Activated T-cell treated with anti-CD3 and anti-CD28 coated beads for 4 hours (primary cell): ENCODE data around the gene ERGIC1.

ENCODE experiments used
- DNase-seq: peaks from one replicate; pipeline ENCODE4 v3.0.0-alpha.2; 2020

Gene ERGIC1

DNA sequence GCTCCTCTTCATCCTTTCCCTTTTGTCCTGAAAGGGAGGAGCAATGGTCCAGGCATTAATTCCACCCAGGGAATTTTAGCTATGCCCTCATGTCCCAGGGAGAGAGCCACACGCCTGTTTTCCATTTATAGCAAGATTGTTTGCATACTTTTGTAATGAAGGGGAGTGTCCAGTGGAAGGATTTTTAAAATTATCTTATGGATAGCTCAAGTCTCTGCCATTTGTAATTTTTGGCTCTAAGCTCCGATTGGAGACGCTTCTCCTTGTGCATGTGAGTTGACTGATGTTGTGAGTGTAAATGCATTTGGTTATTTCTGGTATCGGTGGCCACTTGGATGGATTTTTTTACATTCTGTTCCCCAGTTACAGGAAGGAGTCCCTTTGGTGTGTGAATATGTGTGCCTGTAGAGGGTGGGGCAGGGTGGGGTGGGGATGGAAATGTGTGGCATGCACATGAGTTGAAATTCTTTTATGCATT, 118.0 kb downstream of the ERGIC1 start:
- DNase-seq = no peak

DNA sequence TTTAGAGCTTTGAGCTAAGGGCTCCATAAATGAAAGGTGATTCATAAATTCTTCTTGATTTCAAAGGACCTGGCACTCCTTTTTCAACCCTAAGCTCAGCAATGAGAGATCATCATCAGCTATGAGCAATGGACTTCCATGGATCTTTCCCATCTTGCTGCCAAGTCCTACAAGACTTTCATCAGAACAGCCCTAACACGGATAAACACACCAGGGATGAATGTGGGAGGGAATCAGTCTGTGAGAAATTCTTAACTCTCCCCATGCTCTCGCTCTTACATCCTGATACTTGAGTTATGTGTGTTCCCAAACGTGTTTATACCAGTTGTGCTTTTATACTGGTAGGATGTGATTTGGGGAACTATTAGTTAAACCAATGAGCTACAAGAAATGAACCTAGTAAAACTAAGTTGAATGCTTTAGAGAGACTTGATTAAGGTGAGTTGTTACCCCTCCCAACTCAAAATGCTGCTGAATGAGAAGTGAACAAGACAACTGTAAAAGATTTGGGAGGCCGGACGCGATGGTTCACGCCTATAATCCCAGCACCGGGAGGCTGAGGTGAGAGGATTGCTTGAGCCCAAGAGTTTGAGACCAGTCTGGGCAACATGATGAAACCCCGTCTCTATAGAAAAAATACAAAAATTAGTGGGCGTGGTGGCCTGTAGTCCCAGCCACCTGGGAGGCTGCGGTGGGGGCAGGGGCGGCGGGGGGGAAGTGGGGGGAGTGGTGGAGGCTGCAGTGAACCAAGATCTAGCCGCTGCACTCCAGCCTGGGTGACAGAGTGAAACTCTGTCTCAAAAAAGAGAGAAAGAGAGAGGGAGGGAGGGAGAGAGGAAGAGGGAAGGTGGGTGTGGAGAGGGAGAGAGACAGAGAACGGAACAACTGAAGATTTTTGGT, 120.0 kb downstream of the ERGIC1 start:
- no peak for DNase-seq

DNA sequence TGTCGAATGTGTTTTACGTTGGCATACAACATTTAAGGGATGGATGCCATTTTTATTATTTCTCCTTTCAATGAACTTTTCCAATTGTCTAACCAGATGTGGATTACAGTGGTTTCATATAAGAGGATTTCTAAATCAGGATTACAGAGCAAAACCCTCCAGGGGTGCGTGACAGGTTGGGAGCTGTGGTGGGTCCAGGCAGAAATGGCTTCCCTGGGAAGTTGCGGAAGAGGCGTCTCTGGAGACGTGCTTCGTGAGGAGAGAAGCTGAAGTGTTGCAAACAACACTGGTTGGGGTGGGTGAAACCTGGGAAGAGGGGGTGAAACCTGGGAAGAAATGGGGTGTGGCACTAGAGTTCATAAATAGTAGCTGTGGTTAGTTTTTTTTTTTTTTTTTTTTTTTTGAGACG, 120.7 kb downstream of the ERGIC1 start:
- DNase-seq = no peak

DNA sequence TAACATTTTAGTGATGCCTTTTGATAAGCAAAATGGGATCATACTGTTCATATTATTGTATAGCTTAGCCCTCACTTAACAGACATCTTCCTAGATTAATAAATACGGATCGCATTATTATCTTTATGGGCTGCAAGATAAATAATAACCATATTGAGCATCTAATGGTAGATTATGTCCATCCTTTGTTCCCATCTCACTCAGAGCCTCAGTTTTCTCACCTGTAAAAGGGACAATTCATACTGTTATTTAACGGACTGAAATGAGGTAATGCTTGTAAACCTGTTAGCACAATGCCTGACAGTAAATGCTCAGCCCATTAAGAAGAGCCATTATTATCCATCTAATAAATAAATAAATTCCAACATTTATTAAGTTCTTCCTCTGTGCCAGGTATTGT, 122.2 kb downstream of the ERGIC1 start:
- no peak for DNase-seq

DNA sequence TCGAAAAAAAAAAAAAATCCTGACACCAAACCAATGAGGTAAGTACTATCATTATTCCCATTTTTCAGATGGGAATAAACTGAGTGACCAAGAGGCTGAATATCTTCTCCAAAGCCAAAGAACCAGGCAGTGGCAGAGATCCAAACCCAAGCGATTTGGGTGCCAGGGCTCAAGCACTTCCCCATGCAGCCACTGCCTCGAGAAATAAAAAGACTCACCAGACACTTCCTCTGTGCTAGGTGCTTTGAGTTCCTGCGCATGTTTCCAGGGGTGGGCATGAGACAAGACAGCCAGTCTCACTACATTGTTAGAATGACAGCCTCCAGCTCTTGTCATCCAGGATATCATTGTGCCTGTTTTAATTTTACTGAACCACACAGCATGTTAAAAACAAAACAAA, 122.9 kb downstream of the ERGIC1 start:
- DNase-seq = no peak

DNA sequence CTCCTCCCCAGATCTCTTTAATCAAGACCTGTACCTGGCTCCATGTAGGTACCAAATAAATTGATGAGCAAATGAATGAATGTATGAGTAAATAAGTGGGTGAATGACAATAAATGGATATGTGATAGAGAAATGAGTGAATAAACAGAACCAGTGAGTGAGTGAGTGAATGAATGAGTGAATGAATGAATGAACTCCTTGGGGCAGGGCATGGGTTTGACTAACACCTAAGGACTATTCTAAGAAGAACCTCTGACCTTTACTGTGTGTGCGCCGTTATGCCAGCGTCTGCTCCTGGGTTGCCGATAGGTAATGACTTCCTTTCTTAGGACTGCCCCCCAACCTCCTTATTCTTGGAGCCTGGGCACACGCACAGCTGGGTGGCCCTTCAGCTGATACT, 123.4 kb downstream of the ERGIC1 start:
- no peak for DNase-seq

DNA sequence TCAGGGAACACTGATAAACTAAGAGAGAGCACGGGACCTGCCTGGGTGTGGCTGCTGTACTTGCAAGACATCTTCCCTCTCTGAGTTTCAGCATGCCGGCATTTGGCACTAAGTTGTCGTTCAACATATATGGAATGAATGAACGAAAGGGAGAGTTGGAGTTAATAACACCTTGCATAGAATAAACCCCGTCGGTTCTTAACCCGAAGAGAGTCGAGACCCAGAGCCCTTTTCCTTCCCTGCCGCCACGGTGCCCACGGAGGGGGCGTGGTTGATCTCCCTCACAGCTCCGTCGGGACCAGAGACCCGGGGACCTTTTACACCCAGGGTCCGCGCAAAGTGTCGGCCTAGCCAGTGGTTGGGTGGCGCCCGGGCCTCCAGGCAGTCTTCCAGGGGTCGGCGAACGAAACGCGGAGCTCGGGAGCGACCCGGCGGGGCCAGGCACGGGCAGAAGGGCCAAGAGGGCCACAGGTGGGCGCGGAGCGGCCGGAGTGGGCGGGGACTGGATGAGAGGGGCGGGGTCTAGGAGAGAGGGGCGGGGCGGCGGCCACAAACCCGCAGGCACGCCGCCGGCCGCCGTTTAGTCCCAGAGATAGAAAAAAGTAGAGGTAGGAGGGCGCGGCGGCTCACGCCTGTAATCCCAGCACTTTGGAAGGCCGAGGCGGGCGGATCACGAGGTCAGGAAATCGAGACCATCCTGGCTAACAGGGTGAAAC, 124.4 kb downstream of the ERGIC1 start:
- peak; percentile 50 for DNase-seq

DNA sequence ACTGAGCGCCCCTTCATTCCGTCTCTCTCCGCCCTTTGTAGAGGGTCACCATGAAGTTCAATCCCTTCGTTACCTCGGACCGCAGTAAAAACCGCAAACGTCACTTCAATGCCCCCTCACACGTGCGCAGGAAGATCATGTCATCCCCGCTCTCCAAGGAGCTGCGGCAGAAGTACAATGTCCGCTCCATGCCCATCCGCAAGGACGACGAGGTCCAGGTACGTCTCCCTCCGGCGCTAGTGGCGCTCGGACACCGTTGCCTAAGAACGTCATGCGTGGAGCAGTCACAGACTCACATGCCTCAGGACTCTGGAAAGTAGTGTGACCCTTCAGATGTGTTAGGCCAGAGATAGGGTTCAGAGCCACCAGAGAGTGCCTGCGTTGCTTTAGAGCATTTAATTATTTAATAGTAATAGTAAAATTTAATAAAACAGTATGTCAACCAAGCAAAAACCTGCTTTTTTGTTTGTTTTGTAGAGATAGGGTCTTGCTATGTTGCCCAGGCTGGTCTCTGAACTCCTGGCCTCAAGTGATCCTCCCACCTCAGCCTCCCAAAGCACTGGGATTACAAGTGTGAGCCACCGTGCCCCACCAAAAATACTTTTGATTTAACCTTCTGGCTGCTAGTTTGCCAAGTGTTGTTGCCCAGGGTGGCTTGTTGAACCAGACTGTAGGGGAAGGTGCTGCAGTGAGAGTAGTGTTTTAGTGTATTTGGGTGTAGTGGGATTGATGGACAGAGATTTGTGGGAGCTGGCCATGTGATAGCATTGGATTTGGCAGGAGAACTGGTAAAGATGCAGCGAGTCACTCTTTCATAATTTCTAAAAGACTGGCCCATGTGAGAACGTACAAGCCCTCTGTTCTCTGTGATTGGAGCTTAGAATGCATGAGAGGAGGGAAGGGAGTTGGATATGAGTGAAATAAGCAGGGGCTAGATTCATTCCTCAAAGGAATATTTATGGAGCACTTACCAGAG, 126.1 kb downstream of the ERGIC1 start:
- DNase-seq = no peak

DNA sequence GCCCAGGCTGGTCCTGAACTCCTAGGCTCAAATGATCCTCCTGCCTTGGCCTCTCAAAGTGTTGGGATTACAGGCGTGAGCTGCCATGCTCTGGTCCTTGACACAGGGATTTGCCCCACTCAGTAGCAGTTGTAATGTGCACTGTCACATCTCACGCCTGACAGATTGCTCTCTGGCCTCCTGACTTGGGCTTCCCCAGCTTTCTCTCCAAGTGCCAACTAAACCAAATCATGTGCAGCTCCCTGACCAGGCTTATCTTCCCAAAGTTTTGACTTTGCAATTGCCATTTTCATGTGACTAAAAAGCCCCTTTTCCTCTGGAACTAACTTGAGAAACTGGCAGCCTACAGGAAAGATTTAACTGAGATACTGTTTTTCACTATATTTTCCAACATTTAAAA, 135.9 kb downstream of the ERGIC1 start:
- no peak for DNase-seq

DNA sequence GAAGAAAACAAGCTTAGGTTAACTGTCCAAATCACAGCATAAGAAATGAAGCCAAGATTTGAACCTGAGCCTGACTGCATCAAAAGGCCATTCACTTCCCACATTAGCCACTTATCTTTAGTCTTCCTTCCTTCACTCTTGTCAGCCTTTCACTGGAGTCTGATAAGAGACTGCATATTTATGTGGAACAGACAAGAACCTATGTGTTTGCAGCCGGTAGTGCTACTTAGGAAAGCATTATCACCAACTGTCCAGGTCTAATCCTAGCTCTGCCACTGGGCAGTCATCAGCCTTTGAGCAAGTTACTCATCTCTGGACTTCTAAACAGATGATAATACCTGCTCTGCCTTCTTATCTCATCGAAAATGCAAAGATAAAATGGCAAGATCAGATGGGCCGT, 137.4 kb downstream of the ERGIC1 start:
- no peak for DNase-seq

DNA sequence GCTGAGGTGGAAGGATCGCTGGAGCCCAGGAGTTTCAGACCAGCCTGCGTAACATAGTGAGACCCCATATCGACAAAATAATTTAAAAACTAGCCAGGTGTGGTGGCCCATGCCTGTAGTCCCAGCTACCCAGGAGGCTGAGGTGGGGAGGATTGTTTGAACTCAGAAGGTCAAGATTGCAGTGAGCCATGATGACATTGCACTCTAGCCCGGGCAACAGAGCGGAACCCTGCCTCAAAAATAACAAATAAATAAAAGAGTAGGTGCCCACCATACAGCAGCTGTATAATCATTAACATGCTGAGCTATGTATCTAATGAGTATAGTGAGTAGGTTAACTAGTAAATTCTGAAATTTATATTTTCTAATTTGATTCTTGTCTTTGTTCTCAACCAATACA, 138.5 kb downstream of the ERGIC1 start:
- DNase-seq = no peak

DNA sequence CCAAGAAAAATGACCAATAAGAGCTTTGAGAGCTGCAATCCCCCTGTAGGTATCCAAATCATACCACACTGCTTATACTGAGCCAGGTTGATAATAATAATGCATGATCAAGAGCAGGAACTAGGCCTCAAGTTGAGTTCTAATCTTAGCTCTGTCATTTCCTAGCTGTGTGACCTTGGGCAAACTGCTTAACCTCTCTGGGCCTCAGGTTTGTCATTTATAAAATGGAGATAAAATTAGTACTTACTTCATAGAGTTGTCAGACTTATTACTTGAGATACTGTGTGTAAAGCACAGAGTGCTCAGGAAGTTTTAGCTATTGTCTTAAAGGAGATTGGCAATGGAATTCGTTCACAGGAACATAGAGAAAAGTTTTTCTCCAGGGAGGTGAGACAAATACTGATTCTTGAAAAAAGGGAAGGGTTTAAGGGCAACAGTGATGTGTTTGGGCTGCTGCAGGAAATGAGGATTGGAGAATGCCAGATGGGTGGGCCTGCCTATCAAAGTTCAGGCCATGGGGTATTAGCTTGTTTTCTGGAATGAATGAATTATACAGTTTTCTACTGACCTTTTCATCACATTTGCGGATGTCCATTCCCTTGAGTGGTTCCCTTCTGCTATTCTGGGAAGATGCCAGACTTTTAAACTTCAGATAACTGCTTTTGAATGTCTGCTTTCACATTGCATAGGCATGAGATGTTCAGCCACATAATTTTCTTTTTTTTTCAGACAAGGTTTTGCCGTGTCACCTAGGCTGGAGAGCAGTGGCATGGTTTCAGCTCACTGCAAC, 139.3 kb downstream of the ERGIC1 start:
- no peak for DNase-seq

DNA sequence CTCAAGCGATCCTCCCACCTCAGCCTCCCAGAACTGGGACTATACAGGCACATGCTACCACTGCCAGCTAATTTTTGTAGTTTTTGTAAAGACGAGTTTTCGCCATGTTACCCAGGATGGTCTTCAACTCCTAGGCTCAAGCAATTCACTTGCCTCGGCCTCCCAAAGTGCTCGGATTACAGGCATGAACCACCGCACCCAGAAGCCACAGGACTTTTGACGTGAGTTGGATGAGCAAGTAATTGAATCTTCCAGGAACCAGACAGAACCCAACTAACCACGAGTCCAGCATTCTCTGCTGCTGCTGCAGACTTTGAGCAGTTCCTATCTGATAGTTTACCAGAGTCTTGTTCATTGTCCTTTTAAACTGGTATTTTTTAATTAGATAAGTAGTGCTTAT, 139.9 kb downstream of the ERGIC1 start:
- DNase-seq = no peak

DNA sequence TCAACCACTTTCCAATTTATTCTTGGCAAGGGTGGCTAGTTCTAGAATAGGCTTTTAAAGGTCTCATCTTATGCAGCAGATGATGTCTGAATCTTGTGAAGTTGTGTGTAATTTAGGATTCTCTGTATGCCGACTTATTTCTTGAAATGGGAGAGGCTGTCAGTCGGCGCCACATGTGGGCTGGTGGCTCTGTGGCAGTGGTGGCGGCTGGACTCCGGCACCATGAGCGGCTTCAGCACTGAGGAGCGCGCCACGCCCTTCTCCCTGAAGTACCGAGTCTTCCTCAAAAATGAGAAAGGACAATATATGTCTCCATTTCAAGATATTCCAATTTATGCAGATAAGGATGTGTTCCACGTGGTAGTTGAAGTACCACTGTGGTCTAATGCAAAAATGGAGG, 141.2 kb downstream of the ERGIC1 start:
- no peak for DNase-seq

DNA sequence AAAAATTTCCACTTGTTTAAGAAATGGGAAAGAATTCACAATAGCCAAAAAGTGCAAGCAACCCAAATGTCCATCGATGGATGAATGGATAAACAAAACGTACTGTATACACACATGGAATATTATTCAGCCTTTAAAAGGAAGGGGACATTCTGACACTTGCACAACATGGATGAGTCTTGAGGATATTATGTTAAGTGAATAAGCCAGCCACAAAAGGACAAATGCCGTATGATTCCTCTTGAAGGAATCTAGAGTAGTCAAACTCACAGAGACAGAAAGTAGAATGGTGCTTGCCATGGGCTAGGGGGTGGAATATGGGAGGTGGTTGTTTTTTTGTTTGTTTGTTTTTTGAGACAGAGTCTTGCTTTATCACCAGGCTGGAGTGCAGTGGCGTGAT, 145.7 kb downstream of the ERGIC1 start:
- DNase-seq = no peak

DNA sequence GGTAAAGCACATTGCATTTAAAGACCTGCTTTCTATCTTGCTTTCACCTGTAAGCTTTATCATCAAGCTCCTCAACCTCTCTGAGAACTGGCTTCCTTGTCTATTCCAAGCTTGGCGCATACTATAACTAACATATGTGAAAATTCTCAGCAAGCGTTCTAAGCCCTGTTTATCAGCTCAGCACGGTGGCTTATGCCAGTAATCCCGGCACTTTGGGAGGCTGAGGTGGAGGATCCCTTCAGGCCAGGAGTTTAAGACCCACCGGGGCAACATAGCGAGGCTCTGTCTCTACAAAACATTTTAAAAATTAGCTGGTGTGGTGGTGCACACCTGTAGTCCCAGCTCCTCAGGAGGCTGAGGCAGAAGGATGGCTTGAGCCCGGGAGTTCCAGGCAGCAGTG, 147.9 kb downstream of the ERGIC1 start:
- no peak for DNase-seq

DNA sequence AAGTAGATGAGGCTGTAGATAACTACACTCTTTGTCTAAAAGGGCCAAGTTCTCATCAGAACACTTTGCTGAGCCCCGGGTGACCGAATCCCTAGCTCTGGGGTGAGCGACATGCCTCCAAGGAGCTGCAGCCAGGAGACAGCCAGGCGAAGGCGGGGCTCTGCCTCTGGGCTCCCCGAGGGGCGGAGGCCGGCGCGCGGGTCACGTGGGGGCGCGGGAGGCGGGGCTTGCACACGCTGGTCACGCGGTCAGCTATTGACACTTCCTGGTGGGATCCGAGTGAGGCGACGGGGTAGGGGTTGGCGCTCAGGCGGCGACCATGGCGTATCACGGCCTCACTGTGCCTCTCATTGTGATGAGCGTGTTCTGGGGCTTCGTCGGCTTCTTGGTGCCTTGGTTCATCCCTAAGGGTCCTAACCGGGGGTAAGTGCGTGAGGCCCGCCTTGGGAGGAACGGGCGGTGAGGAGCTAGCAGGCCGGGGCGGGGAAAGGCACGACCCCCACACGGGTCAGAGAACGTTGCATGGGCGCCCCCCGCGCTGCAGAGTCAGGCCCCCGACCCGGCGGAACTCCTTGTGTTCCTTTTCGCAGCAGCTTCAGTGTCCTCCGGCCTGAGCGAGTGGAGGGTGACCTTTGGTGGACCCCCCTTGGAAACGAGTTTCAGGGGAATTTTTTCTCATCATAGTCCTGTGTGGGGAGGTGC, 149.6 kb downstream of the ERGIC1 start, which contains the start of gene ATP6V0E1:
ATP6V0E1 (plus strand) TSS at position 230 of the 702 bp plus-strand sequence; CDS start at position 320, 90 bp downstream.
- DNase-seq = peak; percentile 90

DNA sequence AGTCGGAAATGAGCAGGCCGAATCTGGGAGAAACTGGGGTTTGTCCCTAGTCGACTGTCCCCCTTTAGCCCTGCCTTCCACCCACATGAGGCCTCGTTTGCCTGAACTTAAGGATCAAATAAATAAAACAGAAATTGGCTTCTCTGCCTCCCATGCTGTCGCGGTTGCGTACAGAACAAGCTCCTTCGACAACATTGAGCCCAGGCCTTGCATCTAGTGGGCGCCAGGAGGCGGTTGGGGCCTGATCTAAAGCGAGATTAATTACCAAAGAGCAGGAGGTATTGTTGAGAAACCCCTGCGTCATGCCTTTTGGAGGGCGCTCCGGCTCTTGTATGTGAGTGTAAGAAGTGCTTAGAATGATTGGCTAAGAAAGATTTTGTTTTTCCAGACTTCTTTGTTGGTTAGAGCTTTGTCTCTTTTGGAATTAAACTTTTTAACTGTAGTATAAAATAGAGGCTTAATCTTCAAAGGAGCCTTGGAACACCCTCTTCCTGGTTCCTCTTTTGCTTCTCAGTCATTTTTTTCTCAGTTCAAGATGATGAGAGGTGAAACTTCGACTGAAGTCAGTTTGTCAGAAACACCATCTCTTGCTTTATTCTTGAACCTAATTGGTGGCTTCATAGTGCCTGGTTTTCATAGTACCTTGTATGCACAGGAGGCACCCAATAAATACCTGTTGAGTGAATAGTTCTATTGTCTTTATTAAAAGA, 150.3 kb downstream of the ERGIC1 start:
- DNase-seq = peak; percentile 61

DNA sequence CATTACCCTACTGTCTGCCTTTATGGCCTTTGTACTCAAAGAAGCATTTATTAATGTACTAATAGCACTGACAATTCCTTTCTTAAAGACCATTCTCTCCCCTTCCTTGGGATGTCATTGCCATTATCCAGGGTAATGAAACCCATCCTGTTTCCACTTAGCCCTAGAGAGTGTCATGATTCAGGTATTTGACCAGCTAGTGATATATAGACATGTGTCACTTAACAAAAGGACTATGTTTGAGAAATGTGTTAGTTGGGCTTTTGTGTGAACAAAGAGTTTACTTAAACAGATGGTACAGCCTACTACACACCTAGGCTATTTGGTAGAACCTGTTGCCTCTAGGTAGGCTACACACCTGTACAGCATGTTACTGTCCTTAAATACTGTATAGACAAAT, 151.5 kb downstream of the ERGIC1 start:
- DNase-seq = no peak

DNA sequence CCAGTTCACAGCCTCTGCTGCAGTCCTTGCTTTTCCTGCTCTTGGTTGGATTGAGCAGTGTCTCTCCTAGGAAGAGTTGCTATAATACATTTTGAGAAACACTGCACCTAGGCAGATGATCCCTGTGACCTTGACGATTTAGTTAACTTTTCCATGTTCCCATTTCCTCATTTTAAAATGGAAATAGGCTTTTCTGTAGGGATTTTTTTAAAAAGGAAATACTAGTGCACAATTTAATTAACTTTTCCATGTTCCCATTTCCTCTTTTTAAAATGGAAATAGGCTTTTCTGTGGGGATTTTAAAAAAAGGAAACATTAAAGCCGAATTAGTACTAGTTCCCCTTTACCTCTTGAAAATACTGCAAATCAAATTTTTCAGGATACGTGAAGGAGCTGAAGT, 154.2 kb downstream of the ERGIC1 start:
- DNase-seq = no peak

DNA sequence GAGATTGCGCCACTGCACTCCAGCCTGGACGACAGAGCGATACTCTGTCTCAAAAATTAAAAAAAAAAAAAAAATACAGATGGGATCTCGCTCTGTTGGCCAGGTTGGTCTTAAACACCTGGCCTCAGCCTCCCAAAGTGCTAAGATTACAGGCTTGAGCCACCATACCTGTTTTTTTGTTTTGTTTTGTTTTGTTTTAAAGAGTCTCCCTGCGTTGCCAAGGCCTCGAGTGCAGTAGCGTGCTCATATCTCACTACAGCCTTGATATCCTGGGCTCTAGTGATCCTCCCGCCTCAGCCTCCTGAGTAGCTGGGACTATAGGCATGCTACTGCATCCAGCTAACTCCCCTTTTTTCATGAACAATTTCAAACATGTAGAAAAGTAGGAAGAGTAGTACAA, 156.7 kb downstream of the ERGIC1 start:
- no peak for DNase-seq
